ENCODE data around the gene TFB1M. TPM values are rescaled to one million over a fixed set of nuclear protein-coding genes. Genes with fewer than 3 reads are reported as not detected.
"Not testable (repeated sequence)": the region's sequence is repeated elsewhere in the genome, so short reads cannot be mapped to it uniquely, and the experiment has no call there.

The TFB1M gene
- polyA plus RNA-seq, 4 donors = 9.9 to 22.1 (median 20.2) TPM

- no peak for DNase-seq (ENCODE audit: low read depth in 4 of 4, low spot score in 3 of 4)
Measured at GRCh38 chr6:155245193-155245592, 69.1 kb downstream of the TFB1M start.

- DNase-seq (ENCODE audit: low read depth in 4 of 4, low spot score in 3 of 4) = no peak
Measured at GRCh38 chr6:155244434-155244833, 69.8 kb downstream of the TFB1M start.

GRCh38 chr6:155241966-155242365 is 72.3 kb downstream of the TFB1M start:
- DNase-seq (ENCODE audit: low read depth in 4 of 4, low spot score in 3 of 4) = no peak

- DNase-seq (ENCODE audit: low read depth in 4 of 4, low spot score in 3 of 4) = no peak
Measured at GRCh38 chr6:155240905-155241600, 73.2 kb downstream of the TFB1M start.

- no peak for DNase-seq (ENCODE audit: low read depth in 4 of 4, low spot score in 3 of 4)
Measured at GRCh38 chr6:155237613-155238012, 76.7 kb downstream of the TFB1M start.

GRCh38 chr6:155235087-155235486 is 79.2 kb downstream of the TFB1M start:
- DNase-seq (ENCODE audit: low read depth in 4 of 4, low spot score in 3 of 4) = no peak

GRCh38 chr6:155234687-155235086 is 79.6 kb downstream of the TFB1M start:
- no peak for DNase-seq (ENCODE audit: low read depth in 4 of 4, low spot score in 3 of 4)

- DNase-seq (ENCODE audit: low read depth in 4 of 4, low spot score in 3 of 4) = no peak
Measured at GRCh38 chr6:155234167-155234566, 80.1 kb downstream of the TFB1M start.

- no peak for DNase-seq (ENCODE audit: low read depth in 4 of 4, low spot score in 3 of 4)
Measured at GRCh38 chr6:155232848-155233247, 81.4 kb downstream of the TFB1M start.

GRCh38 chr6:155230975-155231374 is 83.3 kb downstream of the TFB1M start:
- not testable (repeated sequence) for DNase-seq (ENCODE audit: low read depth in 4 of 4, low spot score in 3 of 4)

- DNase-seq (ENCODE audit: low read depth in 4 of 4, low spot score in 3 of 4) = no peak
Measured at GRCh38 chr6:155228546-155229166, 85.6 kb downstream of the TFB1M start.

GRCh38 chr6:155227046-155227445 is 87.2 kb downstream of the TFB1M start:
- DNase-seq (ENCODE audit: low read depth in 4 of 4, low spot score in 3 of 4) = no peak

- DNase-seq (ENCODE audit: low read depth in 4 of 4, low spot score in 3 of 4) = no peak
Measured at GRCh38 chr6:155224618-155225017, 89.7 kb downstream of the TFB1M start.

GRCh38 chr6:155223646-155224451 is 90.4 kb downstream of the TFB1M start:
- no peak for DNase-seq (ENCODE audit: low read depth in 4 of 4, low spot score in 3 of 4)

- DNase-seq (ENCODE audit: low read depth in 4 of 4, low spot score in 3 of 4) = no peak
Measured at GRCh38 chr6:155222506-155222905, 91.8 kb downstream of the TFB1M start.

- no peak for DNase-seq (ENCODE audit: low read depth in 4 of 4, low spot score in 3 of 4)
Measured at GRCh38 chr6:155221086-155221485, 93.2 kb downstream of the TFB1M start.

- no peak for DNase-seq (ENCODE audit: low read depth in 4 of 4, low spot score in 3 of 4)
Measured at GRCh38 chr6:155219858-155220301, 94.4 kb downstream of the TFB1M start.

GRCh38 chr6:155219299-155219698 is 95.0 kb downstream of the TFB1M start:
- DNase-seq (ENCODE audit: low read depth in 4 of 4, low spot score in 3 of 4) = no peak

GRCh38 chr6:155218711-155219110 is 95.6 kb downstream of the TFB1M start:
- DNase-seq (ENCODE audit: low read depth in 4 of 4, low spot score in 3 of 4) = not testable (repeated sequence)

- DNase-seq (ENCODE audit: low read depth in 4 of 4, low spot score in 3 of 4) = no peak
Measured at GRCh38 chr6:155216312-155217046, 97.8 kb downstream of the TFB1M start.

GRCh38 chr6:155215906-155216305 is 98.4 kb downstream of the TFB1M start:
- no peak for DNase-seq (ENCODE audit: low read depth in 4 of 4, low spot score in 3 of 4)

Data from left renal pelvis (tissue), 4 donors.